HG02981 (cell line): ENCODE measurements around the gene GCC1.

Experiments used
- ATAC-seq: cut with Tn5 transposase; IDR thresholded peaks from one replicate; pipeline ENCODE4 v1.9.1; 2021; ENCODE audit warnings: mild to moderate bottlenecking, moderate library complexity; ENCODE audit not compliant: unreplicated experiment

GCC1 gene, protein sequence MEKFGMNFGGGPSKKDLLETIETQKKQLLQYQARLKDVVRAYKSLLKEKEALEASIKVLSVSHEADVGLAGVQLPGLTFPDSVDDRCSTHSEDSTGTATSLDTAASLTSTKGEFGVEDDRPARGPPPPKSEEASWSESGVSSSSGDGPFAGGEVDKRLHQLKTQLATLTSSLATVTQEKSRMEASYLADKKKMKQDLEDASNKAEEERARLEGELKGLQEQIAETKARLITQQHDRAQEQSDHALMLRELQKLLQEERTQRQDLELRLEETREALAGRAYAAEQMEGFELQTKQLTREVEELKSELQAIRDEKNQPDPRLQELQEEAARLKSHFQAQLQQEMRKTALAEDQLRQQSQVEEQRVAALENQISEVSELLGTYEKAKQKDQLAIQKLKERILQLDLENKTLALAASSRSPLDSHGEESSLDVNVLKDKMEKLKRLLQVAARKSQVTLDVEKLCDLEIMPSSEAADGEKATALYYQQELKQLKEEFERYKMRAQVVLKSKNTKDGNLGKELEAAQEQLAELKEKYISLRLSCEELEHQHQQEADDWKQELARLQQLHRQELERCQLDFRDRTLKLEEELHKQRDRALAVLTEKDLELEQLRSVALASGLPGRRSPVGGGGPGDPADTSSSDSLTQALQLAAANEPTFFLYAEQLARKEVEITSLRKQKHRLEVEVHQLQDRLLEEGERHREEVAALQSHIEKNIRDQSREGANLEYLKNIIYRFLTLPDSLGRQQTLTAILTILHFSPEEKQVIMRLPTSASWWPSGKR

GRCh38 chr7:127585044-127585953 lies at the start of gene GCC1:
Gene GCC1 (minus strand): TSS chr7:127585596. CDS start chr7:127585182, 414 bp downstream.
- ATAC-seq = peak; percentile 77

DNA sequence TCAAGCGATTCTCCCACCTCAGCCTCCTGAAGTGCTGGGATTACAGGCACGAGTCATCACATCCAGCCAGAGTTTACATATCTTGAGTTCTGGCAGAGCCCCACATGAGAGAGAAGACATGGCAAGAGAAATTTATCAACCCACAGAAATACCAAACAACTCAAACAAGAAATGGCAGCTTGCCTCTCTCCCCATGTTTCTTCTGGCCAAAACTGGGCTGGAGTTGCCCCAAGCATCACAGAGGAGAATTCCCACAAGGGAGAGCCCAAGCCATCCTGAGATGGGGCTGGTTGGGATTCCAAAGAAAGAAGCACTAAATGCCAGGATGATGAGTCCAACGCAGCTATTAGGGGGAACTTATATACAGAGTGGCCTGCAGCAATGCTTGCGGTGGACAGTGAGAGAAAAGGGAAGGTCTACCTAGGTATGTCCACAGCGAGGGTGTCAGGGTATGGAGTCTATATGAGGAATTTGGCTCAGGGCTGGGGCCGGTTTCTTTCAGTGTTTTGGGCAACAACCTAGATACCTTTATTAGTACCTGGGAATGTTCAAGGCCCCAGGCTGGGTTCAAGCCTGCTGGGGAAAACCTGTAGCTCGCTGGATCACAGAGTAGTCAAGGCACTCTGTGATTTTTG lies 47.0 kb upstream of the GCC1 start:
- no peak for ATAC-seq

GRCh38 chr7:127629268-127629854 lies 44.0 kb upstream of the GCC1 start:
- peak; percentile 68 for ATAC-seq

DNA sequence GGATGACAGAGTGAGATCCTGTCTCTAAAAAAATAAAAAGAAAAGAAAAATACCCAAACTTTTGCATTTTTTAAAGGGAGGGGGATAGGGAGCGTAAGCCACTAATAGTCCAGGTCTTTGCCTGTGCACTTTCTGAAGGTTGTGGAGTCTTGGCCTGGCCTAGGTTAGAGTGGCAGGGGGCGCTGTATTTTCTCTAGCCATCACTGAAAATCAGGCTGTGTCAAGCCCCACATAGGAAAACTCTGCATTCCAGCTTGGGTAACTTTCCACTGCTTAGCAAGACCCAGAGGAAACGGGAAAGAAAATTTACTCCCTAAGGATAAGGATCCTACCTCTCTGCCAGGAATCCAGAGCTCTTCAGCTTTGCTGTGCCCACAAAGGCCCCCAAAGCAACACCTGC lies 43.0 kb upstream of the GCC1 start:
- no peak for ATAC-seq

DNA sequence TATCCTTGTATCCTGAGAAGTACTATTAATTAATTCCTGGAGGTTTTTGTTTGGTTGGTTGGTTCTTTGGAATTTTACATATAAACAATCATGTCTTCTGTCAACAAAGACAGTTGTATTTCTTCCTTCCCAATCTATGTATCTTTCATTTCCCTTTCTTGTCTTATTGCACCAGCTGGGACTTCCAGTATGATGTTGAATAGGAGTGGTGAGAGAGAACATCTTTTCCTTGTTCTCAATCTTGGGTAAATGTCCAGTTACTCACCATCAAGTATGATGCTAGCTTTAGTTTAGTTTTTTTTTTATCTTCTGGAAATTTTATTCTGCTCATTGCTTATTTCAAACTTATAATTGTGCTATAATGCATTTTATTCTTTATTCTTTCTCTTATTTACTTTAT lies 39.9 kb upstream of the GCC1 start:
- no peak for ATAC-seq

- ATAC-seq = no peak
Observed at GRCh38 chr7:127620406-127621233, 35.2 kb upstream of the GCC1 start.

DNA sequence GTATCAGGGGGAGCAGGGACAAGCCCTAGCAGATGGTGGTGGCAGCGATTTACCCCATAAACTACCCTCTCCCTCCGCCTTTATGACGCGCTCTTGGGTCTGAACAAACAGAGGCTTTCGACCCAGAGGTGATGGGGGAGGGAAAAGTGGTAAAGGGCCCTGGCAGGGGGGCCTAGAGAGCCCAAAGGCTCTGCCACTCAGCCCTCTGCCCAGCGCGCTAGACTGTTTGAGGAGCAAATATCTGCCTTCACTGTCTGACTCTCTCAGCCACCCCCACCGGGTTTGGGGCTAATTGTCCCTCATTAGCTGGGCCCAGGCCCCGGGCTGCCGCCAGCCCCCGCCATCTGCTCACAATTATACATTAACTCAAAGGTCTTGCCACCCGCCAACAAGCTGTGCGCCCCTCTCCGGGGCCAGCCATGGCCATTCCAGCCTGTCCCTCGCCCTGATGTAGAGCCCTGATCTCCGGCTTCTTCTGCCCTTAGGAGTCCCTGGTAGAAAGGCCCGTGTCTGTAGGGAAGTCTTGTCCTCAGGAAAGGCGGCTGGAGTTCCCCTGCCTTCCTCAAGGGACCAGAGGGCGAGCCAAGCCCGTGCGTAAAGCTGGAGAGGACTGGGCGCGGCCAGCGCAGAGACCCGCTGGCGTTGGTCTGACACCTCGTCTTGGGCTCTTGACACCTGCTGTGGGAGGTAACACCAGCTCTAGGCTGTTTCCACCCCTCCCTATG lies 34.4 kb upstream of the GCC1 start:
- no peak for ATAC-seq

- no peak for ATAC-seq
Observed at GRCh38 chr7:127618775-127619174, 33.4 kb upstream of the GCC1 start.

GRCh38 chr7:127618042-127618441 lies 32.6 kb upstream of the GCC1 start, which contains the start of gene PAX4:
Gene PAX4 (minus strand): TSS chr7:127618142. CDS start chr7:127615928, 2,214 bp downstream.
- no peak for ATAC-seq

GRCh38 chr7:127616724-127617123 lies 31.3 kb upstream of the GCC1 start:
- ATAC-seq = no peak

DNA sequence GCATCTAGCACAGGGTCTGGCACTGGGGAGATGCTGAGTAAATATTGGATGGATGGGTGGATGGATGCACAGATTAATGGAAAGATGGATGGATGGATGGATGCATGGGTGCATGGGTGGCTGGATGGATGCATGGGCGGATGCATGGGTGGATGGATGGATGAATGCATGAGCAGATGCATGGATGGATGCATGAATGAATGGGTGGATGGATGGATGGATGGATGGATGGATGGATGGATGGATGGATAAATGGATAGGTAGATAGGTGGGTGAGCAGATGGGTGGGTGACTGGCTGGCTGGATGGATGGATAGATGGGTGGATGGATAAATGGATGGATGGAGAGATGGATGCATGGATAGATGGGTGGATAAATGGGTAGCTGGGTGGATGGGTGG lies 26.9 kb upstream of the GCC1 start:
- no peak for ATAC-seq

GRCh38 chr7:127609297-127609696 lies 23.9 kb upstream of the GCC1 start:
- no peak for ATAC-seq

- ATAC-seq = no peak
Observed at GRCh38 chr7:127608446-127608845, 23.1 kb upstream of the GCC1 start.

DNA sequence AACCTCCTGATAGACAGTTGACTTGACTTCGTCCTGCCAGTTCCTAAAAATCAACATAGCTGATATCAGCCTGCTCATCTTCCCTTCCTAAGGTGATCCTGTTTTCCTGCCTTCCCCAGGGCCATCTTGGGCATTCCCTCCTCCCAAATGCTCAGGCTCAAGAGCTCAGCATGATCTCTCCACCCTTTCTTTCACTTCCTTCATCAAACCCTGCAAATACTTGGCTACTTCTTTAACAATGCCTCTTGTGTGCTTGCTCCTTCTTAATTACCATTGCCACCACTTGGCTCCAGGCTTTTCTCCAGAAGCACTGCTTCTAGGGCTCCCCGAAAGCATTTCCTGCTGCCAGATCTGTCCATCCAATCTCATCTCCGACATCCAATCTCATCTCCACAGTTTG lies 15.5 kb upstream of the GCC1 start:
- ATAC-seq = no peak

DNA sequence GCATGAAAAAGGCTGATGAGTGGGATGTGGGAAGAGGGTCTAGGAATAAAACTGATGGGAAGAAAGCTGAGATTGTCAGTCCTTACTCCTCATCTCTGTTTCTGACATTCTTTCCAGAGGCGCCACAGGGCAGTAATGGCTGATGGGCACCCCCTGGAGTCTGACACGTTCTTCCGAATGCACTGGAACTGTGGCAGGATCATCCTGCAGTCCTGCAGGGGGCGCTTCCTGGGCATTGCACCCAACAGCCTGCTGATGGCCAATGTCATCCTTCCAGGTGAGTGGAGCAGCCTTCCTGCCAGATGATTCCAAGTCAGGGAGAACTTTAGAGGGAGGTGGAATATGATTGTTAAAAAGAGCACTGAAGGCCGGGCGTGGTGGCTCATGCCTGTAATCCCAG lies 12.9 kb upstream of the GCC1 start:
- no peak for ATAC-seq

- ATAC-seq = no peak
Observed at GRCh38 chr7:127595737-127596136, 10.3 kb upstream of the GCC1 start.

GRCh38 chr7:127594490-127594889 lies 9.1 kb upstream of the GCC1 start:
- ATAC-seq = no peak

DNA sequence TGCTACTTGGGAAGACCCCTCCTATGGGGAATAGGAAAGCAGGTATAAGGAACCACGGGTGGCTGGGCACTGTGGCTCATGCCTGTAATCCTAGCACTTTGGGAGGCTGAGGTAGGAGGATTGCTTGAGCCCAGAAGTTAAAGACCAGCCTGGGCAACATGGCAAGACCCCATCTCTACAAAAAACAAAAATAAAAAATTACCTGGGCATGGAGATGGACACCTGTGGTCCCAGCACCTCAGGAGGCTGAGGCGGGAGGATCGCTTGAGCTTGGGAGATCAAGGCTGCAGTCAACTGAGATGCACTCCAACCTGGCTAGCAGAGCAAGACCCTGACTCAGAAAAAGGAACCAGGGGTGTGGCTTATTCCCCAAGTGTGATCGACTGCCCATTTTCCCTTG lies 7.2 kb upstream of the GCC1 start:
- no peak for ATAC-seq

DNA sequence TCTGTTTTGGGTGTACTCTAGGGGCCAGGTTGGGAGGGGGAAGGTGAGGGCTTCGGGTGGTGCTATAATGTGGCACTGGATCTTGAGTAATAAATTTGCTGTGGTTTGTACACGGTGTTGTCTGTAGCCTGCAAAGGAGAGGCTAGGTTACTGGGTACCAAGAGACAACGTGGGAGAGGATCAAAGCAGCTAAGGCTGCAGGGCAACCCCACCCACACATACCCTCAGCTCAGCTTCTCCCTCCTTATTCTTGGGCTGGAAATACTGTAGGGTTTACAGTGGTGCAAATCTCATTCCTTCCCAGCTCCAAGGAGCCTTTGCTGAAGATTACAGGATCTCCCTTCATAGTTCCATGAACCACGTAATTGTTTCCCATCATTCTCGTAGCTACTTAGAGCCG lies 6.2 kb upstream of the GCC1 start:
- ATAC-seq = no peak
